Activated naive CD4-positive, alpha-beta T cell treated with anti-CD3 and anti-CD28 coated beads, Interleukin-2, amount 10 ng/mL, durations not matched to agents 7 days and 5 days (primary cell): Measurements from ENCODE around the gene SMOC1.
"Not testable (repeated sequence)": the region's sequence is repeated elsewhere in the genome, so short reads cannot be mapped to it uniquely, and the experiment has no call there.

Source experiments
- CTCF ChIA-PET: fragments of 350-600 bp; sonication (Branson Sonifier 250); formaldehyde crosslinking; loops from one replicate; lab custom pipeline; 2021; ENCODE audit warnings: antibody characterized with exemption; lab: Charles Lee
- DNase-seq: peaks from one replicate; pipeline ENCODE4 v3.0.0-alpha.2; 2020
- H3K27ac Mint-ChIP-seq: one replicate; pipeline ENCODE4 v1.8.0; 2021; ENCODE audit warnings: mild to moderate bottlenecking, moderate library complexity, mixed read lengths
- H3K27me3 Mint-ChIP-seq: one replicate; pipeline ENCODE4 v1.8.0; 2021; ENCODE audit warnings: mild to moderate bottlenecking, mixed read lengths
- H3K36me3 Mint-ChIP-seq: one replicate; pipeline ENCODE4 v1.8.0; 2021; ENCODE audit warnings: mixed read lengths
- H3K4me1 Mint-ChIP-seq: one replicate; pipeline ENCODE4 v1.8.0; 2021; ENCODE audit warnings: mixed read lengths
- H3K4me3 Mint-ChIP-seq: one replicate; pipeline ENCODE4 v1.8.0; 2021; ENCODE audit warnings: mild to moderate bottlenecking, moderate library complexity, mixed read lengths
- H3K9me3 Mint-ChIP-seq: one replicate; pipeline ENCODE4 v1.8.0; 2021; ENCODE audit warnings: mixed read lengths

The SMOC1 gene

GRCh38 chr14:69896972-69897371 is 17.8 kb downstream of the SMOC1 start:
- no peak overlapping the region for H3K4me3 Mint-ChIP-seq
- no peak for DNase-seq

GRCh38 chr14:69900603-69901002 is 21.4 kb downstream of the SMOC1 start:
- no peaks in the 10 kb centered on the region for H3K9me3 Mint-ChIP-seq
- CTCF ChIA-PET: no interaction called here
- H3K4me3 Mint-ChIP-seq: no peak overlapping the region
- H3K27me3 Mint-ChIP-seq: peaks cover 2% of the 10 kb centered on the region
- no peaks in the 10 kb centered on the region for H3K36me3 Mint-ChIP-seq
- no peak for DNase-seq
- H3K27ac Mint-ChIP-seq: no peak overlapping the region
- no peaks in the 10 kb centered on the region for H3K4me1 Mint-ChIP-seq

More at GRCh38 chr14:69896972-69897371, 17.8 kb downstream of the SMOC1 start:
- H3K27me3 Mint-ChIP-seq: peaks cover 23% of the 10 kb centered on the region
- H3K27ac Mint-ChIP-seq: no peak overlapping the region
- H3K9me3 Mint-ChIP-seq: no peaks in the 10 kb centered on the region
- CTCF ChIA-PET: no interaction called here
- no peaks in the 10 kb centered on the region for H3K4me1 Mint-ChIP-seq
- no peaks in the 10 kb centered on the region for H3K36me3 Mint-ChIP-seq

GRCh38 chr14:69901113-69901951 is 22.1 kb downstream of the SMOC1 start:
- H3K27ac Mint-ChIP-seq: no peak overlapping the region
- H3K4me3 Mint-ChIP-seq: no peak overlapping the region
- H3K36me3 Mint-ChIP-seq: no peaks in the 10 kb centered on the region
- CTCF ChIA-PET: no interaction called here
- DNase-seq: no peak
- no peaks in the 10 kb centered on the region for H3K4me1 Mint-ChIP-seq
- no peaks in the 10 kb centered on the region for H3K27me3 Mint-ChIP-seq
- H3K9me3 Mint-ChIP-seq: no peaks in the 10 kb centered on the region

- H3K27ac Mint-ChIP-seq, H3K4me3 Mint-ChIP-seq, H3K27me3 Mint-ChIP-seq, H3K4me1 Mint-ChIP-seq, CTCF ChIA-PET, DNase-seq, H3K9me3 Mint-ChIP-seq, H3K36me3 Mint-ChIP-seq: not testable (repeated sequence)
These were observed 23.8 kb downstream of the SMOC1 start for GRCh38 chr14:69903046-69903445.

GRCh38 chr14:69904246-69904645 is 25.0 kb downstream of the SMOC1 start:
- H3K36me3 Mint-ChIP-seq: no peaks in the 10 kb centered on the region
- no peak overlapping the region for H3K27ac Mint-ChIP-seq
- H3K4me3 Mint-ChIP-seq: no peak overlapping the region
- no peak for DNase-seq
- no peaks in the 10 kb centered on the region for H3K27me3 Mint-ChIP-seq
- no peaks in the 10 kb centered on the region for H3K4me1 Mint-ChIP-seq
- CTCF ChIA-PET: no interaction called here
- H3K9me3 Mint-ChIP-seq: no peaks in the 10 kb centered on the region

GRCh38 chr14:69906201-69906600 is 27.0 kb downstream of the SMOC1 start:
- DNase-seq: no peak
- Mint-ChIP-seq H3K36me3 (no peaks in the 10 kb centered on the region), H3K9me3 (no peaks in the 10 kb centered on the region), H3K27me3 (peaks cover 6% of the 10 kb centered on the region), H3K27ac (no peak overlapping the region), H3K4me1 (no peaks in the 10 kb centered on the region), H3K4me3 (no peak overlapping the region)
- CTCF ChIA-PET: no interaction called here

GRCh38 chr14:69909826-69910550 is 30.8 kb downstream of the SMOC1 start:
- no peaks in the 10 kb centered on the region for H3K4me1 Mint-ChIP-seq
- H3K36me3 Mint-ChIP-seq: no peaks in the 10 kb centered on the region
- peaks cover 6% of the 10 kb centered on the region for H3K27me3 Mint-ChIP-seq
- H3K9me3 Mint-ChIP-seq: no peaks in the 10 kb centered on the region
- CTCF ChIA-PET: no interaction called here
- DNase-seq: no peak
- H3K27ac Mint-ChIP-seq: no peak overlapping the region
- H3K4me3 Mint-ChIP-seq: no peak overlapping the region

- no peak overlapping the region for H3K27ac Mint-ChIP-seq
- no peak overlapping the region for H3K4me3 Mint-ChIP-seq
- H3K27me3 Mint-ChIP-seq: peaks cover 8% of the 10 kb centered on the region
- CTCF ChIA-PET: no interaction called here
- no peaks in the 10 kb centered on the region for H3K36me3 Mint-ChIP-seq
- no peak for DNase-seq
- no peaks in the 10 kb centered on the region for H3K9me3 Mint-ChIP-seq
- H3K4me1 Mint-ChIP-seq: no peaks in the 10 kb centered on the region
These were observed 31.7 kb downstream of the SMOC1 start for GRCh38 chr14:69910871-69911270.

DNA sequence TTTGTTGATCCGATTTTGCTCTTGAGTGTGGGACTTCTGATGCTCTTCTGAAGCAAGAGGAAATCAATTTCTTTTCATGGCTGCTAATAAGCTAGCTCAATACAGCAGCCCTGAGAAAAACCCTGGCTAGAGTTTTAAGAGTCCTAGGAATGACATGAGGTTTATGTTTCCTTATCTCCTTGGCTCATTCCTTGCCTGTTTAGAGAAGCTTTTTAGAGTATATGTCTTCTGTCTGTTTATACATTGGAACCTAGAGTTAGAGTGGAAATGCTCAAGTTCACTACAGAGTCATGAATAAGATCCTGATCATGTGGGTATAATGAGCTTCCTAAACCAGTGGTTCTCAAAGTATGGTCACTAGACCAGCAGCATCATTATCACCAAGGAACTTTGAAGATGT is 34.5 kb downstream of the SMOC1 start:
- H3K4me1 Mint-ChIP-seq: no peaks in the 10 kb centered on the region
- peaks cover 8% of the 10 kb centered on the region for H3K27me3 Mint-ChIP-seq
- H3K27ac Mint-ChIP-seq: no peak overlapping the region
- H3K36me3 Mint-ChIP-seq: no peaks in the 10 kb centered on the region
- H3K9me3 Mint-ChIP-seq: no peaks in the 10 kb centered on the region
- DNase-seq: no peak
- no peak overlapping the region for H3K4me3 Mint-ChIP-seq
- CTCF ChIA-PET: interaction anchor here (1.2 kb wide), 1 partner anchor 37 kb away, joined by 3 read pairs; no protein-coding TSS in a partner anchor

DNA sequence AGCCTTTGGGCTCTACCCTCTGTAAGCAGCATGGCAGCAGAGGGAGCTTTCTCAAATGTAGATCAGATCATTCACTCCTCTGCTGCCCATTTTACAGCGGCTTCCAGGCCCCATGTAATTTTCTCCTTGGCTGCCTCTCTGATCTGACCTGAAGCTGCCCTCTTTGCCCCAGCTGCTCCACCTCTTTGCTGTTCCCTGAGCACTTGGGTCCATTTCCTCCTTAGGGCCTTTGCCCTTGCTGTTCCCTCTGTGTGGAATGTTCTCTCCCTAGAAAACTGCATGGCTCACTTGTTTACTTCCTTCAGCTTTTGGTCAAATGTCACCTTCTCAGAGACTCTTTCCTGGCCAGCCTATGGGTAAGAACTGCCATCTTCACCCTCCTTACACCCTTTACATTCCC is 37.2 kb downstream of the SMOC1 start:
- Mint-ChIP-seq H3K27me3 (peaks cover 3% of the 10 kb centered on the region), H3K27ac (no peak overlapping the region), H3K9me3 (no peaks in the 10 kb centered on the region), H3K36me3 (no peaks in the 10 kb centered on the region), H3K4me3 (no peak overlapping the region), H3K4me1 (no peaks in the 10 kb centered on the region)
- CTCF ChIA-PET: no interaction called here
- DNase-seq: no peak

- Mint-ChIP-seq H3K27ac (no peak overlapping the region), H3K27me3 (peaks cover 7% of the 10 kb centered on the region), H3K4me3 (no peak overlapping the region), H3K9me3 (no peaks in the 10 kb centered on the region), H3K4me1 (no peaks in the 10 kb centered on the region), H3K36me3 (no peaks in the 10 kb centered on the region)
- CTCF ChIA-PET: no interaction called here
- DNase-seq: no peak
These were observed 38.1 kb downstream of the SMOC1 start for GRCh38 chr14:69917287-69917686.

GRCh38 chr14:69919815-69920214 is 40.6 kb downstream of the SMOC1 start:
- H3K27me3 Mint-ChIP-seq: peaks cover 15% of the 10 kb centered on the region
- no peak overlapping the region for H3K27ac Mint-ChIP-seq
- CTCF ChIA-PET: no interaction called here
- H3K4me1 Mint-ChIP-seq: no peaks in the 10 kb centered on the region
- H3K36me3 Mint-ChIP-seq: no peaks in the 10 kb centered on the region
- no peak overlapping the region for H3K4me3 Mint-ChIP-seq
- H3K9me3 Mint-ChIP-seq: no peaks in the 10 kb centered on the region
- DNase-seq: no peak

- Mint-ChIP-seq H3K9me3 (no peaks in the 10 kb centered on the region), H3K27me3 (peaks cover 16% of the 10 kb centered on the region), H3K4me1 (no peaks in the 10 kb centered on the region), H3K27ac (no peak overlapping the region), H3K36me3 (no peaks in the 10 kb centered on the region), H3K4me3 (no peak overlapping the region)
- DNase-seq: no peak
- CTCF ChIA-PET: interaction anchor here (0.7 kb wide), 1 partner anchor 170 kb away, joined by 3 read pairs; no protein-coding TSS in a partner anchor
These were observed 41.8 kb downstream of the SMOC1 start for GRCh38 chr14:69921052-69921451.

DNA sequence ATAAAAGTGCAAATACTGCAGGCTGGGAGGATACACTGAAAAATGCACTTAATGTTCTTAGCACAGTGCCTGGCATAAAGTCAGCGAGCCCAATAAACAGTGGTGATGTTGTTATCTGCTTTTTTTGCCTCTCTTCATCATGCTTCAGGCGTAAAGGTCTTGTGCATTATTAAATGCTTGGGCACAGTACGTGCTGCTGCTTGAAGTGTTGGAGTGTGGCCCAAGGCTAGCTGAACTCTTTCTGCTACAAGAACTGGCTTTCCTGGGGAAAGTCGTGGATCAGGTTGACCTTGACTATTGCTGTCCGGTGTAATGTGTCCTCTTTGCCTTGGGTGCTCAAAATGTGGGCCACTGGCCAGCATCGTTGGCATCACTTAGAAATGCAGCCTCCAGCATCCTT is 43.0 kb downstream of the SMOC1 start:
- peaks cover 24% of the 10 kb centered on the region for H3K27me3 Mint-ChIP-seq
- no peaks in the 10 kb centered on the region for H3K36me3 Mint-ChIP-seq
- CTCF ChIA-PET: no interaction called here
- no peaks in the 10 kb centered on the region for H3K4me1 Mint-ChIP-seq
- H3K27ac Mint-ChIP-seq: no peak overlapping the region
- no peak for DNase-seq
- H3K4me3 Mint-ChIP-seq: no peak overlapping the region
- no peaks in the 10 kb centered on the region for H3K9me3 Mint-ChIP-seq

DNA sequence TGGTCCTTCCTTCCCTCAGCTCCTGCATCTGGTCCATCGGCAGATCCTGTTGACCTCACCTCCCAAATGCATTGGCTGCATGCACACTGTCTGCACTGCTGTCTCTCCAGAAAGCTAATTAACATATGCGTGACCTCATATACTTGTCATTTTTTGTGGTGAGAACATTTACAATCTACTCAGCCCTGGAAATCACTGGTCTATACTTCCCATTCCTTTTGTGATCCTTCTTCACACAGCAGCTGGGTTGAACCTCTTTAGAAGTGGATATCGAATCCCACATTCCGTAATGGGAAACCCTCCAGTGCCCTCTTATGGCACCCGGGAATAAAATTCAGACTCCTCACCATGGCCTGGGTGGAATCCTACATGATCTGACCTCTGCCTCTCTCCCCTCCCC is 45.0 kb downstream of the SMOC1 start:
- no peak for DNase-seq
- peaks cover 40% of the 10 kb centered on the region for H3K27me3 Mint-ChIP-seq
- H3K4me1 Mint-ChIP-seq: no peaks in the 10 kb centered on the region
- H3K9me3 Mint-ChIP-seq: no peaks in the 10 kb centered on the region
- no peak overlapping the region for H3K4me3 Mint-ChIP-seq
- H3K36me3 Mint-ChIP-seq: no peaks in the 10 kb centered on the region
- no peak overlapping the region for H3K27ac Mint-ChIP-seq
- CTCF ChIA-PET: no interaction called here
